K562 (cell line): Measurements from ENCODE around the gene DBT. TPM values are rescaled to one million over a fixed set of nuclear protein-coding genes. Genes with fewer than 3 reads are reported as not detected.

Experiments used
- ATAC-seq: fragments of 200-7000 bp; cut with Tn5 transposase; 3 replicates; pipeline ENCODE4 v1.9.1; 2020; ENCODE audit warnings: moderate library complexity
- BruUV-seq: library from RNA; stranded (reverse); fragments of 400-500 nt; replicated peaks from 2 replicates; lab custom pipeline; 2021; lab: Mats Ljungman, UMichigan
- CTCF ChIA-PET: fragments of 300-600 bp; formaldehyde crosslinking; extraction: SDS; loops from one replicate; lab custom pipeline; 2021; ENCODE audit warnings: low intra/inter-chr PET ratio; lab: Yijun Ruan, JAX
- POLR2A ChIA-PET: fragments of 300-600, 350-650 bp; sonication (Branson Sonifier 250); formaldehyde crosslinking; extraction: SDS; loops from one replicate; lab custom pipeline; 2021; ENCODE audit warnings: antibody characterized with exemption, inconsistent platforms; lab: Yijun Ruan, JAX
- DNase-seq, 4 experiments: peaks; one replicate each; pipeline versions ENCODE4 v3.0.0 to v3.0.0-alpha.2; 2011 to 2018; ENCODE audit warnings: low spot score in 3 of 4, mixed read lengths in 3 of 4; ENCODE audit errors: extremely low read depth in 1 of 4
- FAIRE-seq: peaks from 2 replicates; lab custom pipeline; 2011; peaks lifted over from hg19 to GRCh38; lab: Jason Lieb, UNC
- H2AFZ ChIP-seq: 2 replicates; pipeline ENCODE4 v1.6.0; 2011; ENCODE audit warnings: low read depth, low read length, control low read depth, inconsistent platforms
- H3K27ac ChIP-seq: fragments of 200-600 bp; 3 replicates; pipeline ENCODE4 v1.8.0; 2011; ENCODE audit warnings: low read depth, mild to moderate bottlenecking, control low read depth, inconsistent platforms, low read length, moderate library complexity, mixed read lengths; ENCODE audit errors: extremely low read depth
- H3K27me3 ChIP-seq, 2 experiments: fragments of 300-600 bp in 1 of 2; 2 replicates in 1 of 2; 3 replicates in 1 of 2; pipeline versions ENCODE4 v1.6.0 to v1.8.0; 2011; ENCODE audit warnings: inconsistent platforms in 2 of 2, low read length in 2 of 2, mild to moderate bottlenecking in 1 of 2, mixed read lengths in 1 of 2, moderate library complexity in 1 of 2; ENCODE audit not compliant: control insufficient read depth in 2 of 2, insufficient read depth in 2 of 2
- H3K36me3 ChIP-seq: fragments of 300-600 bp; 3 replicates; pipeline ENCODE4 v1.8.0; 2011; ENCODE audit warnings: mild to moderate bottlenecking, low read length, inconsistent platforms; ENCODE audit not compliant: control insufficient read depth, insufficient read depth
- H3K4me1 ChIP-seq, 2 experiments: fragments of 200-600 bp in 1 of 2; replicated peaks in 1 of 2; 2 replicates in 1 of 2; 3 replicates in 1 of 2; pipeline versions ENCODE4 v1.5.1 to v1.8.0; 2011; ENCODE audit warnings: inconsistent platforms in 2 of 2, low read length in 2 of 2, mild to moderate bottlenecking in 1 of 2, mixed read lengths in 1 of 2, moderate library complexity in 1 of 2; ENCODE audit not compliant: control insufficient read depth in 2 of 2, insufficient read depth in 2 of 2
- H3K4me2 ChIP-seq: 2 replicates; pipeline ENCODE4 v1.6.1; 2011; ENCODE audit warnings: low read length, control low read depth, inconsistent platforms, mixed read lengths; ENCODE audit not compliant: insufficient read depth
- H3K4me3 ChIP-seq: fragments of 200-600 bp; sonication (generic), shearing (Covaris generic); 2 replicates; pipeline ENCODE4 v1.5.1; 2016; ENCODE audit warnings: control low read depth, inconsistent platforms
- H3K79me2 ChIP-seq: fragments of 200-600 bp; 3 replicates; pipeline ENCODE4 v1.8.0; 2011; ENCODE audit warnings: low read length, inconsistent platforms; ENCODE audit not compliant: control insufficient read depth, insufficient read depth
- H3K9ac ChIP-seq, 2 experiments: 2 replicates each; pipeline versions ENCODE4 v1.6.0 to v1.6.1; 2011; ENCODE audit warnings: low read depth in 2 of 2, low read length in 2 of 2, control low read depth in 1 of 2, inconsistent platforms in 1 of 2, mild to moderate bottlenecking in 1 of 2, mixed read lengths in 1 of 2; ENCODE audit not compliant: insufficient read depth in 1 of 2
- H3K9me1 ChIP-seq: one replicate; pipeline ENCODE4 v1.6.0; 2011; ENCODE audit warnings: inconsistent platforms, mild to moderate bottlenecking, low read length, moderate library complexity; ENCODE audit not compliant: control insufficient read depth, insufficient read depth
- H3K9me3 ChIP-seq: replicated peaks from 2 replicates; pipeline ENCODE4 v1.5.1; 2011; ENCODE audit warnings: low read depth, low read length, inconsistent platforms; ENCODE audit not compliant: control insufficient read depth, insufficient read depth
- H4K20me1 ChIP-seq: replicated peaks from 2 replicates; pipeline ENCODE4 v1.6.1; 2011; ENCODE audit warnings: low read length, inconsistent platforms, mixed read lengths; ENCODE audit not compliant: control insufficient read depth, insufficient read depth
- BCL6 ChIP-seq: fragments of 250-450 bp; sonication (Bioruptor Pico); IDR thresholded peaks from 2 replicates; pipeline ENCODE4 v1.4.0; 2020
- CCNT2 ChIP-seq: IDR thresholded peaks from 2 replicates; pipeline ENCODE4 v1.6.1; 2011; ENCODE audit warnings: borderline replicate concordance, low read depth, mild to moderate bottlenecking, moderate library complexity, mixed read lengths, low read length; ENCODE audit not compliant: insufficient read length; ENCODE audit errors: extremely low read depth
- FOXA1 ChIP-seq: fragments of 450-650 bp; IDR thresholded peaks from 2 replicates; pipeline ENCODE4 v1.6.1; 2016; ENCODE audit warnings: mild to moderate bottlenecking, borderline replicate concordance
- GMEB1 ChIP-seq: fragments of 250-450 bp; sonication (Bioruptor Pico); IDR thresholded peaks from 2 replicates; pipeline ENCODE4 v1.4.0; 2020; ENCODE audit warnings: mild to moderate bottlenecking
- IRF9 ChIP-seq: fragments of 450-650 bp; IDR thresholded peaks from 2 replicates; pipeline ENCODE4 v1.6.1; 2016; ENCODE audit warnings: missing biosample characterization, missing genetic modification characterization
- JUNB ChIP-seq: fragments of 450-650 bp; formaldehyde crosslinking; conservative IDR thresholded peaks from 2 replicates; pipeline ENCODE4 v1.4.0; 2020; ENCODE audit warnings: mild to moderate bottlenecking
- NFIX ChIP-seq: fragments of 250-450 bp; sonication (Bioruptor Pico); IDR thresholded peaks from 2 replicates; pipeline ENCODE4 v1.4.0; 2020; ENCODE audit warnings: low read depth, mild to moderate bottlenecking, moderate library complexity
- PTRF ChIP-seq: fragments of 450-650 bp; IDR thresholded peaks from 2 replicates; pipeline ENCODE4 v1.6.1; 2016; ENCODE audit warnings: mild to moderate bottlenecking, missing genetic modification characterization, missing compliant biosample characterization
- ZC3H8 ChIP-seq: fragments of 450-650 bp; IDR thresholded peaks from 2 replicates; pipeline ENCODE4 v1.6.1; 2017
- ZNF551 ChIP-seq: fragments of 250-450 bp; sonication (Bioruptor Pico); IDR thresholded peaks from 2 replicates; pipeline ENCODE4 v1.5.0; 2021; ENCODE audit warnings: mild to moderate bottlenecking, moderate library complexity
- WGBS: fragments of 100-300 bp; shearing (Covaris generic); methylation state at CpG from one replicate; pipeline ENCODE4 v1.1.6; 2016; ENCODE audit warnings: low coverage, mixed read lengths; ENCODE audit not compliant: insufficient coverage; ENCODE audit errors: missing lambda C conversion rate; 5-methylcytosine and 5-hydroxymethylcytosine counted together
- in situ Hi-C: fragments of 300-500 bp; cut with MboI; formaldehyde crosslinking; loops from 4 replicates; pipeline ENCODE4 v1.15.0; 2018; ENCODE audit warnings: inconsistent platforms, mixed read lengths
- intact Hi-C: fragments of 100-400 bp; cut with micrococcal nuclease; formaldehyde crosslinking; loops from 2 replicates; pipeline ENCODE4 v1.14.2; 2022
- polyA plus RNA-seq, 8 experiments: library from polyadenylated mRNA; depleted of rRNA in 4 of 8; stranded (reverse) in 5 of 8; unstranded in 3 of 8; fragments of >200 nt; fragmentation: Nextera tagmentation in 2 of 8; fragmentation: Illumina TruSeq in 1 of 8; extraction: Ambion mirVana in 2 of 8; extraction: Trizol in 1 of 8; gene quantifications; 2 replicates each; pipeline versions ENCODE4 v1.2.1 to v1.2.3, GENCODE V29; 2011 to 2014; ENCODE audit warnings: inconsistent platforms in 1 of 8, missing spikeins in 1 of 8
- total RNA-seq, 7 experiments: library from RNA; depleted of rRNA in 6 of 7; stranded (reverse); fragments of >200 nt in 6 of 7; fragmentation: Illumina TruSeq in 2 of 7; extraction: Trizol in 2 of 7; gene quantifications; 2 replicates each; pipeline versions ENCODE4 v1.2.1 to v1.2.3, GENCODE V29; 2011 to 2021; ENCODE audit warnings: low replicate concordance in 1 of 7
- TF ChIP-seq, protein P1 (sequence below): fragments of 150-350 bp; IDR thresholded peaks from 2 replicates; pipeline ENCODE4 v1.6.1; 2014; ENCODE audit warnings: low read depth, mild to moderate bottlenecking, low read length, borderline replicate concordance
- TF ChIP-seq, protein P2 (sequence below): fragments of 450-650 bp; IDR thresholded peaks from 2 replicates; pipeline ENCODE4 v1.7.1; 2018; ENCODE audit warnings: mild to moderate bottlenecking, low read depth; ENCODE audit not compliant: partially characterized antibody
- TF ChIP-seq, protein P3 (sequence below): sonication (generic); formaldehyde crosslinking; IDR thresholded peaks from 2 replicates; pipeline ENCODE4 v1.8.0; 2022; ENCODE audit warnings: missing genetic modification reagents, mild to moderate bottlenecking, borderline replicate concordance

Gene DBT
- total and polyA plus RNA-seq, 9 of the 15 experiments (the other 6 are each of a cell fraction or from before 2014, with no cell fraction given) = 2.7 to 13.5 (median 7.3) TPM

GRCh38 chr1:100284591-100284990 lies 35.0 kb upstream of the DBT start:
- DNase-seq (no peak), ATAC-seq (no peak), FAIRE-seq (no peak)
- H3K36me3 ChIP-seq = peaks cover 83% of the 10 kb centered on the region
- no peaks in the 10 kb centered on the region; the same call in 2 of the 3 replicates for H3K79me2 ChIP-seq
- no peaks in the 10 kb centered on the region for H3K9me1 ChIP-seq
- 100% methylated on average over 4 of the region's 5 CpGs for WGBS
- POLR2A ChIA-PET = no interaction called here
- no peaks in the 10 kb centered on the region for H3K9me3 ChIP-seq
- intact Hi-C loops (no loop called here), in situ Hi-C loops (no loop called here)
- CTCF ChIA-PET = no interaction called here
- H3K27me3 ChIP-seq = no peaks in the 10 kb centered on the region
- H3K9ac ChIP-seq = no peak overlapping the region
- no peaks in the 10 kb centered on the region for H3K4me1 ChIP-seq
- no TSS peak for BruUV-seq
- H3K4me3 ChIP-seq = no peak overlapping the region
- no peak overlapping the region for H3K4me2 ChIP-seq
- H3K27ac ChIP-seq = no peak overlapping the region
- H2AFZ ChIP-seq = no peak overlapping the region
- no peaks in the 10 kb centered on the region for H4K20me1 ChIP-seq
- TF ChIP-seq ZC3H8 (no peak), IRF9 (tag) (no peak), ZNF551 (CRISPR knock-in tag) (no peak), NFIX (CRISPR knock-in tag) (no peak), BCL6 (no peak), CCNT2 (no peak), GMEB1 (no peak), FOXA1 (no peak), PTRF (tag) (no peak), JUNB (no peak)
- TF ChIP-seq, protein P1, sequence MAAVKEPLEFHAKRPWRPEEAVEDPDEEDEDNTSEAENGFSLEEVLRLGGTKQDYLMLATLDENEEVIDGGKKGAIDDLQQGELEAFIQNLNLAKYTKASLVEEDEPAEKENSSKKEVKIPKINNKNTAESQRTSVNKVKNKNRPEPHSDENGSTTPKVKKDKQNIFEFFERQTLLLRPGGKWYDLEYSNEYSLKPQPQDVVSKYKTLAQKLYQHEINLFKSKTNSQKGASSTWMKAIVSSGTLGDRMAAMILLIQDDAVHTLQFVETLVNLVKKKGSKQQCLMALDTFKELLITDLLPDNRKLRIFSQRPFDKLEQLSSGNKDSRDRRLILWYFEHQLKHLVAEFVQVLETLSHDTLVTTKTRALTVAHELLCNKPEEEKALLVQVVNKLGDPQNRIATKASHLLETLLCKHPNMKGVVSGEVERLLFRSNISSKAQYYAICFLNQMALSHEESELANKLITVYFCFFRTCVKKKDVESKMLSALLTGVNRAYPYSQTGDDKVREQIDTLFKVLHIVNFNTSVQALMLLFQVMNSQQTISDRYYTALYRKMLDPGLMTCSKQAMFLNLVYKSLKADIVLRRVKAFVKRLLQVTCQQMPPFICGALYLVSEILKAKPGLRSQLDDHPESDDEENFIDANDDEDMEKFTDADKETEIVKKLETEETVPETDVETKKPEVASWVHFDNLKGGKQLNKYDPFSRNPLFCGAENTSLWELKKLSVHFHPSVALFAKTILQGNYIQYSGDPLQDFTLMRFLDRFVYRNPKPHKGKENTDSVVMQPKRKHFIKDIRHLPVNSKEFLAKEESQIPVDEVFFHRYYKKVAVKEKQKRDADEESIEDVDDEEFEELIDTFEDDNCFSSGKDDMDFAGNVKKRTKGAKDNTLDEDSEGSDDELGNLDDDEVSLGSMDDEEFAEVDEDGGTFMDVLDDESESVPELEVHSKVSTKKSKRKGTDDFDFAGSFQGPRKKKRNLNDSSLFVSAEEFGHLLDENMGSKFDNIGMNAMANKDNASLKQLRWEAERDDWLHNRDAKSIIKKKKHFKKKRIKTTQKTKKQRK = no peak
- TF ChIP-seq, protein P2, sequence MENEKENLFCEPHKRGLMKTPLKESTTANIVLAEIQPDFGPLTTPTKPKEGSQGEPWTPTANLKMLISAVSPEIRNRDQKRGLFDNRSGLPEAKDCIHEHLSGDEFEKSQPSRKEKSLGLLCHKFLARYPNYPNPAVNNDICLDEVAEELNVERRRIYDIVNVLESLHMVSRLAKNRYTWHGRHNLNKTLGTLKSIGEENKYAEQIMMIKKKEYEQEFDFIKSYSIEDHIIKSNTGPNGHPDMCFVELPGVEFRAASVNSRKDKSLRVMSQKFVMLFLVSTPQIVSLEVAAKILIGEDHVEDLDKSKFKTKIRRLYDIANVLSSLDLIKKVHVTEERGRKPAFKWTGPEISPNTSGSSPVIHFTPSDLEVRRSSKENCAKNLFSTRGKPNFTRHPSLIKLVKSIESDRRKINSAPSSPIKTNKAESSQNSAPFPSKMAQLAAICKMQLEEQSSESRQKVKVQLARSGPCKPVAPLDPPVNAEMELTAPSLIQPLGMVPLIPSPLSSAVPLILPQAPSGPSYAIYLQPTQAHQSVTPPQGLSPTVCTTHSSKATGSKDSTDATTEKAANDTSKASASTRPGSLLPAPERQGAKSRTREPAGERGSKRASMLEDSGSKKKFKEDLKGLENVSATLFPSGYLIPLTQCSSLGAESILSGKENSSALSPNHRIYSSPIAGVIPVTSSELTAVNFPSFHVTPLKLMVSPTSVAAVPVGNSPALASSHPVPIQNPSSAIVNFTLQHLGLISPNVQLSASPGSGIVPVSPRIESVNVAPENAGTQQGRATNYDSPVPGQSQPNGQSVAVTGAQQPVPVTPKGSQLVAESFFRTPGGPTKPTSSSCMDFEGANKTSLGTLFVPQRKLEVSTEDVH = no peak
- TF ChIP-seq, protein P3, sequence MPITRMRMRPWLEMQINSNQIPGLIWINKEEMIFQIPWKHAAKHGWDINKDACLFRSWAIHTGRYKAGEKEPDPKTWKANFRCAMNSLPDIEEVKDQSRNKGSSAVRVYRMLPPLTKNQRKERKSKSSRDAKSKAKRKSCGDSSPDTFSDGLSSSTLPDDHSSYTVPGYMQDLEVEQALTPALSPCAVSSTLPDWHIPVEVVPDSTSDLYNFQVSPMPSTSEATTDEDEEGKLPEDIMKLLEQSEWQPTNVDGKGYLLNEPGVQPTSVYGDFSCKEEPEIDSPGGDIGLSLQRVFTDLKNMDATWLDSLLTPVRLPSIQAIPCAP (CRISPR knock-in tag) = no peak
